ENCODE data around the gene PLCB3.

DNA sequence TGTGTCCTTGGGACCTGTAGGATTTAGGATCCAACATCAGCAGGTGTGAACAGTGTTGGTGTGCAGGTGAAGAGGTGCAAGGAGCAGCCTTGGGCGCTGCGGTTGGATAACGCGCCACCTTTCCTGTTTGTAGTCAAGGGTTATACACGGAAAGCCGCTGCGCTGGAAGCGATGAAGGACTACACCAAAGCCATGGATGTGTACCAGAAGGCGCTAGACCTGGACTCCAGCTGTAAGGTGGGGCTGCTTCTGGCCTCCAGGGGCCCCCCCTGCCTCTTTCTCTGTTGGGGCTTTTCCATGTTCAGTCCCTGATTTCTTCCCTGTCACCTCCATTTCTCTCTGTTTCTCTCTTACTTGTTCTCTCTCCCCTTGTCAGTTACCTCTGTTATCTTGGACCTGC is 48.3 kb upstream of the PLCB3 start:
- TF ChIP-seq EZH2 (IDR thresholded peaks at IDR 0.05; ENCODE audit: insufficient read depth, low read length), result no peak
- TF ChIP-seq, protein P1, sequence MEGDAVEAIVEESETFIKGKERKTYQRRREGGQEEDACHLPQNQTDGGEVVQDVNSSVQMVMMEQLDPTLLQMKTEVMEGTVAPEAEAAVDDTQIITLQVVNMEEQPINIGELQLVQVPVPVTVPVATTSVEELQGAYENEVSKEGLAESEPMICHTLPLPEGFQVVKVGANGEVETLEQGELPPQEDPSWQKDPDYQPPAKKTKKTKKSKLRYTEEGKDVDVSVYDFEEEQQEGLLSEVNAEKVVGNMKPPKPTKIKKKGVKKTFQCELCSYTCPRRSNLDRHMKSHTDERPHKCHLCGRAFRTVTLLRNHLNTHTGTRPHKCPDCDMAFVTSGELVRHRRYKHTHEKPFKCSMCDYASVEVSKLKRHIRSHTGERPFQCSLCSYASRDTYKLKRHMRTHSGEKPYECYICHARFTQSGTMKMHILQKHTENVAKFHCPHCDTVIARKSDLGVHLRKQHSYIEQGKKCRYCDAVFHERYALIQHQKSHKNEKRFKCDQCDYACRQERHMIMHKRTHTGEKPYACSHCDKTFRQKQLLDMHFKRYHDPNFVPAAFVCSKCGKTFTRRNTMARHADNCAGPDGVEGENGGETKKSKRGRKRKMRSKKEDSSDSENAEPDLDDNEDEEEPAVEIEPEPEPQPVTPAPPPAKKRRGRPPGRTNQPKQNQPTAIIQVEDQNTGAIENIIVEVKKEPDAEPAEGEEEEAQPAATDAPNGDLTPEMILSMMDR (IDR thresholded peaks at IDR 0.05; ENCODE audit: insufficient read depth, low read depth, low read length), result no peak

Data from astrocyte (in vitro differentiated cells and primary cell).